PC-9 (cell line): ENCODE measurements around the gene LY86. TPM values are rescaled to one million over a fixed set of nuclear protein-coding genes. Genes with fewer than 3 reads are reported as not detected.
A peak's percentile ranks its signal among the peaks of the same experiment; 100 is the strongest.

Source experiments
- BruUV-seq: library from RNA; stranded (reverse); fragments of 400-500 nt; replicated peaks from 2 replicates; lab custom pipeline; 2021; lab: Mats Ljungman, UMichigan
- CTCF ChIA-PET: fragments of 300-600 bp; sonication (Branson Sonifier 250); formaldehyde crosslinking; loops from one replicate; lab custom pipeline; 2022; ENCODE audit warnings: antibody characterized with exemption; lab: Charles Lee
- POLR2A ChIA-PET: fragments of 300-600 bp; sonication (Branson Sonifier 250); formaldehyde crosslinking; loops from one replicate; lab custom pipeline; 2022; ENCODE audit warnings: antibody characterized with exemption; ENCODE audit not compliant: unreplicated experiment; lab: Charles Lee
- DNase-seq, 2 experiments: peaks; one replicate each; pipeline versions ENCODE4 v3.0.0 to v3.0.0-alpha.2; 2015 to 2022; ENCODE audit warnings: mixed read lengths in 1 of 2
- H2AFZ ChIP-seq: fragments of 200-600 bp; sonication (generic); 2 replicates; pipeline ENCODE4 v1.8.1; 2017; ENCODE audit warnings: antibody characterized with exemption
- H3F3A ChIP-seq: fragments of 200-600 bp; sonication (generic); 2 replicates; pipeline ENCODE4 v1.8.1; 2017; ENCODE audit warnings: antibody characterized with exemption, mild to moderate bottlenecking, low read depth; ENCODE audit not compliant: insufficient read depth
- H3K27ac ChIP-seq: fragments of 200-600 bp; sonication (generic); 2 replicates; pipeline ENCODE4 v1.6.1; 2016; ENCODE audit warnings: mixed run types
- H3K27me3 ChIP-seq: fragments of 200-600 bp; sonication (generic); 2 replicates; pipeline ENCODE4 v1.6.1; 2016; ENCODE audit warnings: low read depth, mixed run types; ENCODE audit not compliant: insufficient read depth
- H3K36me3 ChIP-seq: fragments of 200-600 bp; sonication (generic); 2 replicates; pipeline ENCODE4 v1.6.1; 2016; ENCODE audit warnings: low read depth, mixed run types
- H3K4me1 ChIP-seq: fragments of 200-600 bp; sonication (generic); replicated peaks from 2 replicates; pipeline ENCODE4 v1.6.1; 2016; ENCODE audit warnings: mixed run types; ENCODE audit not compliant: insufficient read depth
- H3K4me2 ChIP-seq: fragments of 200-600 bp; sonication (generic); 2 replicates; pipeline ENCODE4 v1.6.1; 2017; ENCODE audit warnings: mixed run types
- H3K4me3 ChIP-seq: fragments of 200-600 bp; sonication (generic); 2 replicates; pipeline ENCODE4 v1.6.1; 2016; ENCODE audit warnings: mixed run types
- H3K79me2 ChIP-seq: fragments of 200-600 bp; sonication (generic); 2 replicates; pipeline ENCODE4 v1.6.1; 2017; ENCODE audit warnings: low read depth, mixed run types
- H3K9me2 ChIP-seq: fragments of 200-600 bp; sonication (generic); 2 replicates; pipeline ENCODE4 v1.8.1; 2017; ENCODE audit warnings: mild to moderate bottlenecking; ENCODE audit not compliant: insufficient read depth
- H3K9me3 ChIP-seq: fragments of 200-600 bp; sonication (generic); 2 replicates; pipeline ENCODE4 v1.8.1; 2016; ENCODE audit warnings: low read depth; ENCODE audit not compliant: insufficient read depth
- H4K20me1 ChIP-seq: fragments of 200-600 bp; sonication (generic); 2 replicates; pipeline ENCODE4 v1.8.1; 2017; ENCODE audit not compliant: insufficient read depth
- EZH2 ChIP-seq: fragments of 200-600 bp; sonication (generic); IDR thresholded peaks from 2 replicates; pipeline ENCODE4 v1.8.0; 2017; ENCODE audit warnings: antibody characterized with exemption, low read depth
- intact Hi-C: fragments of 100-400 bp; cut with micrococcal nuclease; formaldehyde crosslinking; loops from one replicate; pipeline ENCODE4 v1.10.0; 2022; ENCODE audit not compliant: unreplicated experiment
- total RNA-seq: library from RNA; stranded (reverse); gene quantifications from 2 replicates; pipeline ENCODE4 v1.2.3, GENCODE V29; 2021
- TF ChIP-seq, protein P1 (sequence below): fragments of 200-600 bp; sonication (generic); conservative IDR thresholded peaks from 2 replicates; pipeline ENCODE4 v1.6.1; 2017; ENCODE audit warnings: mixed run types, antibody characterized with exemption, mild to moderate bottlenecking, moderate library complexity

The LY86 gene
- total RNA-seq, 1 experiment from 2014 or later = not detected

DNA sequence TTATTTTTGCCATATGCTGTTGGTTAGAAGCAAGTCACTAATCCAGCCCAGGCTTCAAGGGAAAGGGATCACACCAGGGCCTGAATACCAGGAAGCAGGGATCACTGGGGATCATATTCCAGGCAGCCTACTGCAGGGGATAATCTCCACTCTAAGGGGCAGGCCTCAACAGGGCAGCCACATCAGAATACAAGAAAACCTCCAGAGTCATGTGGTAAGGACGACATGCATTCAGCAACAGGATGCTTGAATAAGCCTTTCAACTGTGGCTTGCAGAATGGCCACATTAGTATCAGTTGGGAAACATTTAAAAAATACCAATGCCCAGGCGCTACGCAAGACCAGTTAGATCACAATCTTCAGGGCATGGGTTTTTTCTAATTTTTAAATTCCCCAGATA is 109.1 kb downstream of the LY86 start:
- no TSS peak for BruUV-seq
- no peaks in the 10 kb centered on the region for H3K27me3 ChIP-seq
- H3K9me3 ChIP-seq = no peaks in the 10 kb centered on the region
- ChIA-PET POLR2A (no interaction called here), CTCF (no interaction called here)
- H3K4me1 ChIP-seq = peaks cover 29% of the 10 kb centered on the region
- no peaks in the 10 kb centered on the region for H3K36me3 ChIP-seq
- no peaks in the 10 kb centered on the region for H4K20me1 ChIP-seq
- no peak overlapping the region for H2AFZ ChIP-seq
- H3K4me2 ChIP-seq = no peak overlapping the region
- H3K4me3 ChIP-seq = no peak overlapping the region
- no peaks in the 10 kb centered on the region for H3K79me2 ChIP-seq
- TF ChIP-seq, protein P1, sequence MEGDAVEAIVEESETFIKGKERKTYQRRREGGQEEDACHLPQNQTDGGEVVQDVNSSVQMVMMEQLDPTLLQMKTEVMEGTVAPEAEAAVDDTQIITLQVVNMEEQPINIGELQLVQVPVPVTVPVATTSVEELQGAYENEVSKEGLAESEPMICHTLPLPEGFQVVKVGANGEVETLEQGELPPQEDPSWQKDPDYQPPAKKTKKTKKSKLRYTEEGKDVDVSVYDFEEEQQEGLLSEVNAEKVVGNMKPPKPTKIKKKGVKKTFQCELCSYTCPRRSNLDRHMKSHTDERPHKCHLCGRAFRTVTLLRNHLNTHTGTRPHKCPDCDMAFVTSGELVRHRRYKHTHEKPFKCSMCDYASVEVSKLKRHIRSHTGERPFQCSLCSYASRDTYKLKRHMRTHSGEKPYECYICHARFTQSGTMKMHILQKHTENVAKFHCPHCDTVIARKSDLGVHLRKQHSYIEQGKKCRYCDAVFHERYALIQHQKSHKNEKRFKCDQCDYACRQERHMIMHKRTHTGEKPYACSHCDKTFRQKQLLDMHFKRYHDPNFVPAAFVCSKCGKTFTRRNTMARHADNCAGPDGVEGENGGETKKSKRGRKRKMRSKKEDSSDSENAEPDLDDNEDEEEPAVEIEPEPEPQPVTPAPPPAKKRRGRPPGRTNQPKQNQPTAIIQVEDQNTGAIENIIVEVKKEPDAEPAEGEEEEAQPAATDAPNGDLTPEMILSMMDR = no peak
- TF ChIP-seq EZH2 = no peak
- H3K9me2 ChIP-seq = no peaks in the 10 kb centered on the region
- no peak overlapping the region for H3K27ac ChIP-seq
- peaks cover 8% of the 10 kb centered on the region; the same call in 1 of the 2 replicates for H3F3A ChIP-seq
- intact Hi-C loops = no loop called here
- no peak for DNase-seq

DNA sequence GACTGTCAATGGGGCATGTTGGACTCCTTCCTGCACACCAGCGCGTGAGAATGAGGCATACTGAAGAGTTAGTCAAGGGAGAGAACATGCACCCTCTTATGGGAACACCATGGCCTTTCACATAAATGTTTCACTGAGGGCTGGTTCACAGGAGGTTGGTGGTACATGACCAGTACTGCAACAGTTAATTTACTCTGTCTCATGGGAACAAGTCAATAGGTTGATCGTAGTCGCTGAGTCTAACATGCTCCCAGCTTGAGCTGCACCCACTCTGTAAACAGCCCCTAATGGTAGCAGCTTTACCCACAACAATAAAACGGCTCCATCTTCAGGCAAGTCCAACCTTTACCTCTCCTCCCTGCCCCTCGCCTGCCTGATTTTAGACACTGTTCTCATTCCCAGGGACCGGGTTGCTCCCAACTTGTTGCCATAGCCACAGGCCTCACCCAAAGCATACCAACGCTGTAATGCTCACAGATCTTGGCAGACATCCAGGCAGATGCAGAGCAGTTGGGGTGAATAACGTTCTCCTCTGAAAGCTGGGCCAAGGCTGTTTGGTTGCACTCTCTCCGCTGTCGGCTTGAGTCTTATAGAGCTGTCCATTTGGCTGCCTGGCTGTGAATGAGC is 111.3 kb downstream of the LY86 start:
- BruUV-seq = no TSS peak
- H3K27ac ChIP-seq = peak overlapping the region; percentile 65
- peaks cover 8% of the 10 kb centered on the region; the same call in 1 of the 2 replicates for H3F3A ChIP-seq
- H3K36me3 ChIP-seq = no peaks in the 10 kb centered on the region
- no peaks in the 10 kb centered on the region for H3K9me2 ChIP-seq
- TF ChIP-seq EZH2 = no peak
- TF ChIP-seq, protein P1 = no peak; the same call in 1 of the 2 replicates
- H2AFZ ChIP-seq = no peak overlapping the region
- ChIA-PET CTCF (interaction anchor here (0.5 to 0.9 kb wide), 4 partner anchors 13 to 1290 kb away, joined by 3 to 12 read pairs (median 4); no protein-coding TSS in a partner anchor), POLR2A (interaction anchor here (0.6 kb wide), 7 partner anchors 11 to 536 kb away, joined by 3 to 18 read pairs (median 5); no protein-coding TSS in a partner anchor)
- DNase-seq = peak; percentile 84 to 90
- no peaks in the 10 kb centered on the region for H3K79me2 ChIP-seq
- intact Hi-C loops = loop anchor here (1.0 kb wide), 2 partner anchors 12 to 22 kb away; no protein-coding TSS in a partner anchor
- no peaks in the 10 kb centered on the region for H3K27me3 ChIP-seq
- H3K4me3 ChIP-seq = no peak overlapping the region
- peaks cover 21% of the 10 kb centered on the region for H3K4me1 ChIP-seq
- H3K4me2 ChIP-seq = peak overlapping the region; percentile 47
- no peaks in the 10 kb centered on the region for H4K20me1 ChIP-seq
- H3K9me3 ChIP-seq = no peaks in the 10 kb centered on the region

DNA sequence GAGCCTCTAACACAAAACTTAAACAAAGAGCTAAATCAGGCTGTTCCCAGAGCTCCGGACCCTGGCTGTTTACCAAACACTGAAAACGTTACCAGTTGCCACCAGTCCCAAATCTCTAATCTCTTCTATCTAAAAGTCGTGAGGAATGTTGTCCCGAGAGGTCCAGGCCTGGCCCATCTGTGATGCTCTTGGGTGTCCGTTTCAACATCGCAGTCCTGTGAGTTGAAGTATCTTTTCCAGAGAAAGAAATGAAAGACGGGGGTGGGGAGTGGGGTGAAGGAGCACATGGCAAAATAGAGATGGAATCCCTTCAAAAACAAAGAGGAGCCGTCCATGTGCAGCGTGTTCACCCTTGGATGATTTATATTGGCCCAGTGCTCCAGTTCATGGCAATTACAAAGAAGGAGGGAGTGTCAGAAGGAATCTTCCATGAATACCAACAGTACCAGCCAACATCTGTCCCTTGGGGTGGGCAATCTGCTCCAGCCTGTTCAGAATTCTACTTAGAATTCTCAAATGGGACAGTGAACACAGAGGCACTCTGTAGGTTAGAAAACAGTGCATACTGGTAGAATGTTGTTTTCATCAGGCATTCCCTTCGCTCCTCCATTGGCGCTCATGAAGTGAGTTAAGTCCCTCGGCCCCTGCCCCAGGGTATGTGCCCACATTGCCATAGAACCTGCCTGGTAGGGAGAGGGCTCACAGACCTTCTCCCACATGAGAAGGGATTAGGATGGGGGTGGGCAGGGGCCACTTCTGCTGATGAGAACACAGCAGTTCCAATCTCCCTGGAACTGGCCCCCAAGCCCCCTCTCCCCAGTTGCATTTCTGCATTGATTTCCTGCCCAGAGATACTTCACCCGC is 112.1 kb downstream of the LY86 start:
- intact Hi-C loops = loop anchor here (1.0 kb wide), 2 partner anchors 12 to 22 kb away; no protein-coding TSS in a partner anchor
- Histone ChIP-seq H2AFZ (no peak overlapping the region), H3K9me2 (no peaks in the 10 kb centered on the region), H3K4me3 (no peak overlapping the region), H3K4me2 (no peak overlapping the region), H3K4me1 (peaks cover 17% of the 10 kb centered on the region), H3K9me3 (no peaks in the 10 kb centered on the region), H3K79me2 (no peaks in the 10 kb centered on the region), H3F3A (peaks cover 8% of the 10 kb centered on the region; the same call in 1 of the 2 replicates), H3K27me3 (no peaks in the 10 kb centered on the region), H3K36me3 (no peaks in the 10 kb centered on the region), H3K27ac (no peak overlapping the region), H4K20me1 (no peaks in the 10 kb centered on the region)
- ChIA-PET CTCF (interaction anchor here (0.9 kb wide), 1 partner anchor 12 kb away, joined by 4 read pairs; no protein-coding TSS in a partner anchor), POLR2A (interaction anchor here (0.6 to 0.7 kb wide), 6 partner anchors 10 to 172 kb away, joined by 3 to 18 read pairs (median 5); no protein-coding TSS in a partner anchor)
- TF ChIP-seq EZH2 = no peak
- TF ChIP-seq, protein P1 = no peak
- no TSS peak for BruUV-seq
- DNase-seq = no peak
